Measurements from ENCODE around the gene VSIR. TPM values are rescaled to one million over a fixed set of nuclear protein-coding genes. Genes with fewer than 3 reads are reported as not detected.

Gene VSIR
- total RNA-seq, 1 donor from 2014 or later: 104 TPM

- no peak for DNase-seq
Observed at GRCh38 chr10:71697938-71698709, 75.2 kb downstream of the VSIR start.

More at GRCh38 chr10:71697938-71698709, 75.2 kb downstream of the VSIR start:
- peaks cover 59% of the 10 kb centered on the region for H3K4me1 ChIP-seq
- no peaks in the 10 kb centered on the region for H3K9me3 ChIP-seq (replicated peaks)
- no peaks in the 10 kb centered on the region for H3K36me3 ChIP-seq
- intact Hi-C loops (cut with micrococcal nuclease): no loop called here
- H3K27ac ChIP-seq (replicated peaks): no peak overlapping the region
- H3K4me3 ChIP-seq: no peak overlapping the region
- H3K27me3 ChIP-seq (ENCODE audit: low read depth): no peaks in the 10 kb centered on the region
- TF ChIP-seq CTCF (IDR thresholded peaks at IDR 0.05; ENCODE audit: borderline replicate concordance): no peak

Small RNAs within 50 kb of the gene (microRNA-seq; reads per million reads assigned to microRNA genes)
- gene MIR7152: not detected

Other genes with a start within 250 kb of the VSIR start
- 0.05 TPM for gene C10orf105, start 53.7 kb downstream of the VSIR start, total RNA-seq
- 1,672 TPM for gene PSAP, start 77.7 kb upstream of the VSIR start, total RNA-seq
- gene CHST3, start 190.9 kb upstream of the VSIR start, total RNA-seq: 18.0 TPM